ENCODE measurements around the gene SORBS2.
"Not testable (repeated sequence)": the region's sequence is repeated elsewhere in the genome, so short reads cannot be mapped to it uniquely, and the experiment has no call there.

SORBS2 gene

GRCh38 chr4:185737489-185738037, 74.4 kb downstream of the SORBS2 start:
- no peak for DNase-seq (ENCODE audit: low read depth)

GRCh38 chr4:185736882-185737281, 75.1 kb downstream of the SORBS2 start:
- DNase-seq (ENCODE audit: low read depth), result no peak

- no peak for DNase-seq (ENCODE audit: low read depth)
Measured at GRCh38 chr4:185735866-185736400, 76.1 kb downstream of the SORBS2 start.

- DNase-seq (ENCODE audit: low read depth), result no peak
Measured at GRCh38 chr4:185734930-185735329, 77.1 kb downstream of the SORBS2 start.

DNA sequence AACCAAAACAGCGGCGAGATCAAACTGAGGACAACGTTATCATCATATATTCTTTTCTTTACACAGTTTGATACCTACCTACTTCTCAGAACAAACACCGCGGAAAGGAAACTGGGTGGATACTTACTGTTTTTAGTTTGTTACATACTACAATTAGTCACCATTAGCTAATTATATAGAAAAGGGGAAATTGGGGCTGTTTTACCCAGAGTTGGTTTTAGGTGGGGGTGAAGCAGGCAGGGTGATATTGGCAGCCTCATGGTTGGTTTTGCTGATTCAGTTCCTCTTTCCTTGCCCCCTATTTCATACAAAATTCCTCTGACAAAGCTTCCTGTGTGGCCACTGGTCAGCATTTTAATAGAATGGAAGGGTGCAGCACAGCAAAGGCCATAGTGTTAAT, 77.8 kb downstream of the SORBS2 start:
- DNase-seq (ENCODE audit: low read depth), result no peak

- no peak for DNase-seq (ENCODE audit: low read depth)
Measured at GRCh38 chr4:185730849-185731608, 81.0 kb downstream of the SORBS2 start.

GRCh38 chr4:185730387-185730786, 81.6 kb downstream of the SORBS2 start:
- no peak for DNase-seq (ENCODE audit: low read depth)

GRCh38 chr4:185729391-185729804, 82.6 kb downstream of the SORBS2 start:
- no peak for DNase-seq (ENCODE audit: low read depth)

- no peak for DNase-seq (ENCODE audit: low read depth)
Measured at GRCh38 chr4:185728893-185729292, 83.1 kb downstream of the SORBS2 start.

- no peak for DNase-seq (ENCODE audit: low read depth)
Measured at GRCh38 chr4:185726931-185727330, 85.1 kb downstream of the SORBS2 start.

DNA sequence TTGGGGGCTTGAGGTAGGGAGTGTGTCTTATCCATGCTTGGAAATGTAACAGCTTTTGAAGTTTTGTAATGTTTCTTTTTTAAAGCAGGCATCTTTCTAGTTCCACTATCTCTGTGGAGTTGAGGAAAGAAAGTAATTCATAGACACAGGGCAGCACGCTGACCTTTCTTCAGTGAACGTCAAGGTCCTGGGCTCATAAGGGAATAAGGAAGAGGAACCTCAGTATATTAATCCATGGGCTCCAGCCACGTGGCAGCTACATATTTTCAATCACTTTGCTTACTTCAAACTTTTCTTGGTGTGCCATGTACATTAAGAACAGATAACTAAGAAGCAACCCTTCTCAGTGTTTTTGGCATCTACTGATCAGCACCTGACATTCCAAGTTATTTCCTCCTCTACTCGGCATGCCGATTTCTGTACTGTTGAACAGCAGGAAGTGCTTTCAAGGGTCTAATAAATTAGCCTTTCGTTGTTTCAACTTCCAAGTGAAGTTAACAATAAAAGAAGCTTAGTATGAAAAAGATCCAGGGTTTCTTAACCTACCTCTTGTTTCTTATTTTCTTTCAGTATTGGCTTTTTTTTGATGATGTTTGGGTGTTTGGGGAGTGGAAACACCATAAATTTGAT, 88.2 kb downstream of the SORBS2 start:
- no peak for DNase-seq (ENCODE audit: low read depth)

DNA sequence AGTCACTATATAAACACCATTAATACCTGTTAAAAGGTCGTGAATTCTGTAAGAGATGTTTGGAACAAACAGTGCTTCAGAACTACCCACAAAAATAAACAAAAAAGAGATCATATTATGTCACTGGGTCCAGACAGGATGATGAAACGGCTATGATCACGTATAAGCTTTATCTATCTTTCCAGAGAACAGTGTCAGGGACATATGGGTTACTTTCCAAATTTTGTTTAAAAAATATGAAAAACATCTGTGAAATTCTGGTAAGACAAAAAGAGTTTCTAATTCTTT, 90.0 kb downstream of the SORBS2 start:
- no peak for DNase-seq (ENCODE audit: low read depth)

DNA sequence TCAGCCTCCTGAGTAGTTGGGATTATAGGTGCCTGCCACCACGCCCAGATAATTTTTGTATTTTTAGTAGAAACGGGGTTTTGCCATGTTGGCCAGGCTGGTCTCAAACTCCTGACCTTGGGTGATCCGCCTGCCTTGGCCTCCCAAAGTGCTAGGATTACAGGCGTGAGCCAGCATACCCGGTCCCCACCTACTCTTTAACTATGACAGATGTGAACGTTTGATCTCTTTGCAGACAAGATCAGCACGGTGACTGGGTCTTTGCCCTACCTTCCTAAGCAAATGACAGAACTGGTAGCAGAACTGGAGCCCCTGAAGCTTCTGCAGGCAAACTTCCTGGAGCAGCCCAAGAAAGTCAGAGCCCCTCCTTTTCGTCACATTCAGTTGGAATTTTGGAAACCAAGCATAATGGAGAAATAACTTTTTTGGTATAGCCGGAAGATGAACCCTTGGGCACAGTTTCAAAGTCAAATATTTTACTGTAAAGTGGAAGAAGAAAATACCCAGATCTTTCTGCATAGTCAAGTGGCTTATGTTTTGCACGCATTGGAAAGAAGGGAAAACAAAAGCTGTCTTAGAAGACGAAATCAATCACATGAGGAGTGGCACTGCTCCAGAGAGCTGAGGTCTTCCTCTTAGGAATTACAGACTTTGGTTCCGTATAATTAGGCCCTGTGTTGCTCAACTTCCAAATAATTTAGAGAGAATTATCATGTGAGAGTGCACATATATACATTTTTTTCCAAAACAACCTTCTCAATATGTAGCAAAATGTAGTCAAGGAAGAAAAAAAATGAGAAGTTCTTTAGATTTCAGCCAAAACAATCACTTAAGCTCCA, 90.6 kb downstream of the SORBS2 start:
- no peak for DNase-seq (ENCODE audit: low read depth)

DNA sequence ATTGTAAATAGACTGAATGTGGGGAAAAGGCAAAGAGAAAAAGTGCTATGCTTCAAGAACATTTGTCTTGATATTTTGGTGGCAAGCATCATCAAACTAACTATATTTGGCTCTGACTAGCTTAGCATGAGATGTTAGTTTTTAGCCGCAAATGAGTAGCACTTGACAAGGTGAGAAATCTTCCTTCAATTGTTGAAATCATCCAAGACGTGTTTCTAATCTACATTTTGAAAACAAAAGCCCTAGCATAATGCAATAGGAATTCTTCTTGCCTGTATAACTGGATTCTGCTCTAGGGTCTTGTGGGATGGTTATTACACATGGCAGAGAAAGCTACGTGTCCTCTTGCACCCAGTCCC, 92.5 kb downstream of the SORBS2 start:
- no peak for DNase-seq (ENCODE audit: low read depth)

DNA sequence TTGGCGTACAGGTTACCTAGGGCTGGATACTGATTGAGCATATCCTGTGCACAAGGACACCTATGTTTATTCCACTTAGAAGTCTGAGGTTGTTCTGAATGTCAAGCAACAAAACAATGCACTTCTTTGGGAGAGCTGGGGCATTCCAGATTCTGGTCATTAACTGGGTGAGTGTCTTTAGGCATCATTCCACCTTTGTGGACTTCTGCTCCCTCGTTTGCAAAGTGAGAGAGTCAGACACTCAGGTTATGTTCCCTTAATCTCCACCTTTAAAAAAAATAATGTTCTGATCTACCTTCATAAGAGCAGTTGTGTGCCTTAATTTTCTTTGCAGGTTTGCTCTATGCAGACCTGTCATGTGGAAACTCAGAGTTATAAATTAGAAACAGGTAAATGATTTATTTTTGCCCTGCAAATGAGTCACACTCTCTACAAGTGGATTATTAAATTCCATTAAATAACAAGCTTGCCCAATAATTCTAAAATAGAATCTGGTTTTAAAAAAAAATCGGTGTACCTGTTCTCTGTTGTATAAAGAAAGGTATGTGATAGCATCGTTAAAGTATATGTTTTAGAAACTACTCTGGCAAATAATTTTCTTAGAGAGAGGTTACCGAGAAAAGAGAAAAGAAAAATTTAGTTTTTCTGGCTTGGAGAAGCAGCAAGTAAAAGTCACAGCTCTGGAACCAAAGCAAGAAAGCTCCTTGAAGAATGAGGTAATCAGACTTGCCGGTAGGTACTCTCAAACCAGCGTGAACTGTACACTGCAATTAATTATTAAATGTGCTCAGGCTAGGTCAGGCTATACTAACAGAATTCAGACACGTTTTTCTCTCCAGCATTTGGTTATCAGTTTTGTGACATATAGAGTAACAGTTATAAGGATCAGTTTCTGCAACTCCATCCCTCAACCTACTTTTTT, 93.2 kb downstream of the SORBS2 start:
- DNase-seq (ENCODE audit: low read depth), result no peak

DNA sequence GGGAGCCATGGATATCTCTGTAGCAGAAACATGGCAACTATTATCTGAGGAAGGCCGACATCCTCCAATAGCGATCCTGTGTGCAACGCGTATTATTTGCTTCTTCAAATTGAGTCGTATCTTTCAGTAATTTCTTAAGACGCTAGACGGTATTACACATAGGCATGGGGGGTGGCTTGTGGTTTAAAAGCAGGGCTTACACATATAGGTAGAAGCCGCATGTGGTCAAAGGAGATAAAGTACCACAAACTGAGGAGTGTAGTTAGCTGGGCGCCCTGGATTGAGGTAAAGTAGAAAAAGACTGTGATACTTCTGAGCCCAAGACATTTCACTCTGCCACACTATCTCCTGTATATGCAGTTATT, 94.6 kb downstream of the SORBS2 start:
- DNase-seq (ENCODE audit: low read depth), result no peak

GRCh38 chr4:185716577-185717376, 95.2 kb downstream of the SORBS2 start:
- no peak for DNase-seq (ENCODE audit: low read depth)

GRCh38 chr4:185716141-185716551, 95.8 kb downstream of the SORBS2 start:
- DNase-seq (ENCODE audit: low read depth), result no peak

GRCh38 chr4:185714524-185714923, 97.5 kb downstream of the SORBS2 start:
- not testable (repeated sequence) for DNase-seq (ENCODE audit: low read depth)

- DNase-seq (ENCODE audit: low read depth), result no peak
Measured at GRCh38 chr4:185713731-185714130, 98.3 kb downstream of the SORBS2 start.

GRCh38 chr4:185713272-185713671, 98.7 kb downstream of the SORBS2 start:
- no peak for DNase-seq (ENCODE audit: low read depth)

Data from activated T-cell treated with anti-CD3 and anti-CD28 coated beads for 48 hours (primary cell).